ENCODE data around the gene MIX23.

DNA sequence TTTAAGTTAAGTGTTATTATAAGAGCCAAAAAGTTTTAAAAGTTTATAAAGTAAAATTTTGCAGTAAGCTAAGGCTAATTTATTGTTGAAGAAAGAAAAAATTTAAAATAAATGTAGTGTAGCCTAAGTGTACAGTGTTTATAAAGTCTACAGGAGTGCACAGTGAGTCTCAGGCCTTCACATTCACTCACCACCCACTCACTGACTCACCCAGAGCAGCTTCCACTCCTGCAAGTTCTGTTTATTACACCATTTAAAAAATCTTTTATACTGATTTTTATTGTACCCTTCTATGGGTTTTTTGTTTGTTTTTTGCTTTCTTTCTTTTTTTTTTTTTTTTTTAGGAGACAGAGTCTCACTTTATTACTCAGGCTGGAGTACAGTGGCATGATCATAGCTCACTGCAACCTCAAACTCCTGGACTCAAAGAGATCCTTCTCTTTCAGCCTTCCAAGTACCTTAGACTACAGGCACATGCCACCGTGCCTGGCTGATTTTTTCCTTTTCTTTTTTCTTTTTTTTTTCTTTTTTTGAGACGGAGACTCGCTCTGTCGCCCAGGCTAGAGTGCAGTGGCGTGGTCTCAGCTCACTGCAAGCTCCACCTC is 32.1 kb downstream of the MIX23 start:
- TF ChIP-seq POLR2A (IDR thresholded peaks at IDR 0.05; ENCODE audit: low read depth), result no peak
- TF ChIP-seq CTCF (IDR thresholded peaks at IDR 0.05), result no peak
- no peak for TF ChIP-seq POLR2AphosphoS5 (IDR thresholded peaks at IDR 0.05)
- TF ChIP-seq EP300 (IDR thresholded peaks at IDR 0.05), result no peak

Measured in esophagus muscularis mucosa (tissue), 4 donors.